ENCODE data around the gene EPB41. TPM values are rescaled to one million over a fixed set of nuclear protein-coding genes. Genes with fewer than 3 reads are reported as not detected.

Gene EPB41
- total RNA-seq, 1 donor, result 42.9 TPM

- H3K4me3 ChIP-seq (ENCODE audit: low read depth, low read length), result no peak overlapping the region
- TF ChIP-seq CTCF (IDR thresholded peaks at IDR 0.05; ENCODE audit: insufficient read depth, low read length), result no peak
- no peak for DNase-seq (ENCODE audit: low read depth)
Measured at GRCh38 chr1:29164588-29164987, 250.2 kb downstream of the EPB41 start.

- H3K4me3 ChIP-seq (ENCODE audit: low read depth, low read length), result no peak overlapping the region
- DNase-seq (ENCODE audit: low read depth), result no peak
- no peak for TF ChIP-seq CTCF (IDR thresholded peaks at IDR 0.05; ENCODE audit: insufficient read depth, low read length)
Measured at GRCh38 chr1:29166291-29166878, 252.0 kb downstream of the EPB41 start.

GRCh38 chr1:29167904-29168303 lies 253.5 kb downstream of the EPB41 start:
- TF ChIP-seq CTCF (IDR thresholded peaks at IDR 0.05; ENCODE audit: insufficient read depth, low read length), result no peak
- no peak for DNase-seq (ENCODE audit: low read depth)
- no peak overlapping the region for H3K4me3 ChIP-seq (ENCODE audit: low read depth, low read length)

Small RNA genes within 50 kb of the gene (small RNA-seq; reads per million reads assigned to genes)
- not detected for gene RF00017
- not detected for gene RF00019

Other genes with a start within 250 kb of the EPB41 start
- 5.8 and 11.4 TPM in 2 replicates for gene GMEB1, start 245.8 kb upstream of the EPB41 start, total RNA-seq (ENCODE audit: low replicate concordance)
- 36.9 and 64.2 TPM in 2 replicates for gene YTHDF2, start 177.6 kb upstream of the EPB41 start, total RNA-seq (ENCODE audit: low replicate concordance)
- not detected in 2 replicates for gene OPRD1, start 102.4 kb upstream of the EPB41 start, total RNA-seq (ENCODE audit: low replicate concordance)
- gene TMEM200B, start 209.3 kb downstream of the EPB41 start, total RNA-seq (ENCODE audit: low replicate concordance), result 9.5 and 24.9 TPM in 2 replicates